GM10847 (cell line): ENCODE results near the gene MLLT6.

Source experiments
- POLR2A ChIP-seq: IDR thresholded peaks from 2 replicates; pipeline ENCODE4 v1.6.1; 2011; ENCODE audit not compliant: insufficient read length; ENCODE audit errors: extremely low read depth

Gene MLLT6

DNA sequence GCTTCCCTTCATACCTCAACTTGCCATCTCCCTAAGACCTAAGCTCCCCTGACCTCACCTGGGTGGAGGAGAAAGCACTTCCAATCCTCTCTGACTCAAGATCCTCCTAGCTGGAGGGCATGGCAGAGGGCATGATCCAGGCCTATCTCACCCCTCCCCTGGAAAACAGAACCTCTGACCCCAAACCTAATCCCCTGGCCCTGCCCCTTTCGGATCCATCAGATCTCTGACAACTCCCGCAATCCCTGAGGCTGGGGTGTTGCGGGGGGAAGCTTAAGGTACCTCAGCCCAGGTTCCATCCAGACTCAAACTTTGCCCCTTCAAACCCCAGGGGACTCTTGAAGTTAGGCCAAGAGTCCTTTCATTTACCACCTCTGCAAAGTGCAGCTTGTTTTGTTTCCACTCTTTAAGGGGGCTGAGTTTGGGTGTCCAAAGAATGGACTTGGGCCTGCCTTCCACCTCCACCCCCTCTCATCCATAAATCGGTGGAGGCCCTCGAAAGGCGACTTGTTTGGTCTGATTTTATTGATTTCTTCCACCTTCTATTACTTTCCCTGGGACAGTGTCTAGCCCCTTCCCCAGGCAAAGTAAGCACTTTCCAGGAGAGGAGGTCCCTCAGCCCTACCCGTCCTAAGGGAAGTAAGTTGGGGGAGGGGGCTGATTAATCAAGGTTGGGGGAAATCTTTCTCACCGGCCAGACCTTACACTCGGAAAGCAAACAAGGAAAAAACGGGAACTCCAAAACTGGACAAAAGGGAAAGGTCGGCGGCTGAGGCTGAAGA is 32.9 kb upstream of the MLLT6 start:
- no peak for TF ChIP-seq POLR2A

DNA sequence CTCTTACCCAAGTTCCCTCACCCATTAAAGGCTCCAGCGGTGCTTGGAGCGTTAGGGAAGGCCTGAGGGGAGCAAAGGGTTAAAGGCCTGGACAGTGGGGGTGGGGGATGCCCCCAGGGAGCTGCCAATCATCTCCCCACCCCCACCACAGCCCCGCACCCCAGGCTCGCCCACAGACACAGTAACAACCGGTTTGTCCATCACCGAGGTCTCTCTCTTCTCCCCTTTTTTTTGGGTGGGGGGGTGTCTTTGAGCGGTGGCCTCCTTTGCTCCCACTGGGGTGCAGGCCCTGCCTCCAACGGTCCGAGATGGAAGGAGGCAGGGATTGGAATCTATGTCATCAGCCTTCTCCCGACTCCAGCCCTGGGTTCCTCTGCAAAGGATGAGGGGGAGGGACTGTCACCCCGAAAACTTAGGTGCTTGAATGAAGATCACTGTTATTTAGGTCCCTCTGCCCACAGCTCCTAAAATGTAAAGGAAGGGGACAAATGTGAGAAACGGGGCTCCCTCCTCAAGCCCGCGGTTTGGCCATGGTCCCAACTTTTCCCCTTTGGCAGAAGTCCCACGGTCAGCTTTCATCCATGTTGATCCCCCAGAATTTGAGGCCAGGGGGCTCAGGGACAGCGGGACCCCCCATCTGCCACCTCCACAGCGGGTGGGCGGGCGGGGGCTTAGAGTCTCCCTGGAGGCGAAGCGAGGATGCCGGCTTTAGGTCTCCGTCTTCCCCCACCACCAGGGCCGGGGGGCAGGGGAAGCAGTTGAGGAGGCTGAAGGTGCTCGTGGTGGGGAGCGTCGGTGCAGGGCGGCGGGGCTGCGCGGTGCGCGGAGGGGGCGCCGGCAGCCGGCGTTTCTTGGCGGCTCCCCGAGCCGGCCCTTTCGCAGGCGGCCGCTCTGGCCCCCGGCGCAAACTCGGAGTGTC is 32.0 kb upstream of the MLLT6 start:
- no peak for TF ChIP-seq POLR2A

- no peak for TF ChIP-seq POLR2A
Observed at GRCh38 chr17:38673707-38674013, 31.4 kb upstream of the MLLT6 start.

DNA sequence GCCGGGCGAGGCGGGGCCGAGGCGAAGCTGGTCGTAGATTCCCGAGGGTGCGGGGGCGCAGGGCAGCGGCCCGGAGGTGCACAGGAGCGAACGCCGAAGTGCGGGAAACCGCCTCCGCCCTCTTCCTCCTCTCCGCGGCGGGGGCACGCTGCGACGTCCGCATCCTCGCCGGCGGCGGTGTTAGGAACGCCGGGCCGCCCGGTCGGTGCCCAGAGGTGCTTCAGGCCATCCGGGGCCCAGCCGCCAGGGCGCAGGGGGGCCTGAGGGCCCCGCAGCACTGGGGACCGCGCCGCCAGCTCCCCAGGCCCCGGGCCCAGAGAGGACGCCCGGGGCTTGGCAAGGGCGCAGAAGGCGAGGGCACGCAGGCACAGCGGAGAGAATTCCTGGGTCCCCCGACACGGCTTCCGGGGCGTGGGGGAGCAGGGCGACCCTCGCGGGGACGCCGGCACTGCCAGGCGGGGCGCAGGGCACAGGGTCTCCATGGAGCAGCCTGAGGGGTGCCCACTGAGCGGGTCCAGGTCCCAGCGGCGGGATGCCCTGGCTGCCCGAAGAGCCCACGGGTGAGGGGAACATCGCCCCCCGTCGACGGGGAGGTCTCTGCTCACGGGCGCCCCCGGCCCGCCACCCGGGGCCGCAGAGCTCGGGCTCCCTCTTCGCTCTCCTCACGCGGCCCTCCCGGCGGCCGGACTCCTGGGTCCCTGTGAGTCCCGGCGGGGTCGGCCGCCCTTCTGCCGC is 30.9 kb upstream of the MLLT6 start:
- no peak for TF ChIP-seq POLR2A

DNA sequence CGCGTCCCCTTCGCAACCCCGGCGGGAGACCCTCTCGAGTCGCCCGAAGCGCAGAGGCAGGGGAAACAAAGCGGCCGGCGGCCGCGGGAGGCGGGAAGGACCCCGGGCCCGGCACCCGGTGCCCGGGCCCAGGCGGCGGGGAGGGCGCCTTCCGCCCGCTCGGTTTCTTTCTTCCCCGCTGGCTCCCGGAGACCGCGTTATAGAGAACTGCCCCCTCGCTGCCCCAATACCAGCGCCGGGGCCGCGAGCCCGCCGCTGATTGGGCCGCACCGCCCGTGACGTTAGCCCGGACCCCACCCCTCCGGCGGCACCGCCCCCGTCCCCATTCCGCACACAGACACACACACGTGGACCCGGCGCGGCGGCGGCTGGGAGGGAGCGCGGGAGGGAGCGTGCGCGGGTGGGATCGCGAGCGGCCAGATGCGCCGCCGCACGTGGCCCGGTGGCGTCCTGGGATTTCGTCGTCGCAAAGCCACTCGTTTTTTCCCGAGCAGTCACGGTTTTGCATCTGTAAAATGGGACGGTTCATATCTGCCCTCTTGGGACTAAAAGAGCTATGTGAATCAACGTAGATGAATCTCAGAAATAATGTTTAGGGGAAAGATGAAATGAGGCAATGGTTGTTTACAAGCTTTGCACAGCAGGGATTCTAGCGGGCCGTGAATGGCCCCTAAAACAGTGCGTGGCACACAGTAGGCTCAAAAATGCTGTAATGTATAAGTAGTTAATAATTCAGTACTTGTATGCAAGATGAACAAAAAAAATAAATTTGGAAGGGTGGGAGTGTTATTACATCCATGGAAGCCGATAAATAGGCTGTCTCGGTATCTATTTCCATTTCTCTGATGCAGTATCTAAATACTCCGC is 30.1 kb upstream of the MLLT6 start, which contains the start of gene EPOP:
EPOP (minus strand) TSS at position 209 of the 867 bp plus-strand sequence. CDS start 462 bp downstream, outside the sequence.
- TF ChIP-seq POLR2A: peak; percentile 45

DNA sequence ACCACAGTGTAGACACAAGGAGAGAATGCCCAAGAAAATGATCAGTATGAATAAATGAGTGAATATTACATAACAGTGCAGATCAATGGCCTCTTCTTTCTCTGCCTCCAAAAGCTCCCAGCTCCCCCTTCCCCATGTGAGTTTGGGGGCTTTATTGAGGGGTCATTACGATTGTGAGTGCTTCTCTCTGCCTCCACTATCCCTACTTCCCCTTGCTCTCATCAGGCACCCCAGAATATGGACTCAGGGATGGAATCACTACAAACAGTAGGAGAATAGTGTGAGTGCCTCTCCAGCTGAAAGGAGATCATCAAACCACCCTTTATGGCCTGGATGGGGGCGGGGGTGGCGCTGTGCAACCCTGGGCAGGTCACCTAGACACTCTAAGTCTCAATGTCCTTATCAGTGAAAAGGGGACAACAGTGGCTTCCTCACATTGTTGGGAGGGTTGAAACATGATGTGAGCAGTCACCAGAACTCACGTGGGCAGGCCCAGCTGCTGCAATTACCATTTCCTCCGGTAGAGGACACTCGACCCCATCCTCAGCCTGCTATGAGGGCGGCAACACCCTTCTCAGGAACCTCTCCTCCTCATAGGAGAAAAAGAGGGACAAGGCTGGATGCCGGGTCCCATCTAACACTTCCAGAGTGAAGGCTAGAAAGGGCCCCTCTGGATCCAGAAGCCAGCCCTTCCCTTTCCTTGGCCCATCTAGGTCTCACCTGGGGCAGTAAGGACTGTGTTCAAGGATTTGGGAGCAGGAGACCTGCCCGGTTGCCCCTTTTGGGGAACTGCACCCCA is 28.2 kb upstream of the MLLT6 start:
- TF ChIP-seq POLR2A: no peak

DNA sequence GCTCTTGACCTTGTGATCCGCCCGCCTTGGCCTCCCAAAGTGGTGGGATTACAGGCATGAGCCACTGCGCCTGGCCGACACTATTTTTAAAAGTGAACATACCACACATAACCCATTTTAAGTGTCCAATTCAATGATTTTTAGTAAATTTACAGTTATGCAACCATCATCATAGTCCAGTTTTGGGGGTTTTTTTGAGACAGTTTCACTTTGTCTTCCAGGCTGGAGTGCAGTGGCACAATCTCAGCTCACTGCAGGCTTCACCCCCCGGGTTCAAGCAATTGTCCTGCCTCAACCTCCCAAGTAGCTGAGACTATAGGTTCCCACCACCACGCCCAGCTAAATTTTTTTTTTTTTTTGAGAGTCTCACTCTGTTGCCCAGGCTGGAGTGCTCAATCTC is 27.3 kb upstream of the MLLT6 start:
- no peak for TF ChIP-seq POLR2A

GRCh38 chr17:38681096-38681495 is 24.0 kb upstream of the MLLT6 start:
- TF ChIP-seq POLR2A: no peak

DNA sequence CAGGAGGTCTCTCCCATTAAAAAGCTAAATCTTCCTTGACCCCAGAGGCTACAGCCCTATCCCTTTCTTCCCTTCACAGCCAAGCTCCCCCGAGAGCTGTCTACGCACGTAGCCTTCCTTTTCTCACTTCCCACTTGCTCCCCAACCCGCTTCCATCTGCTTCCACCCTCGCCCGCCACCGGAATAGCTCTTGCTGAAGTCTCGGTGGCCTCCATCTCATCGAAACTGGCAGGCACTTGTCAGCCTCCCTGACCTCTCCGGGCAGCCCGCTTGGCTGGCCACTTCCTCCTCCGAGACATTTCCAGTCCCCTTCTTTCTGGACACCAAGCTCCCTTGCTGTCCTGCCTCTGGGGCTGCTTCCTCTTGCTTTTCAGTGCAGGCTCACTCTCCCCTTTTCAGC is 19.6 kb upstream of the MLLT6 start:
- TF ChIP-seq POLR2A: no peak

- TF ChIP-seq POLR2A: no peak
Observed at GRCh38 chr17:38687286-38687685, 17.8 kb upstream of the MLLT6 start.

GRCh38 chr17:38690386-38690785 is 14.7 kb upstream of the MLLT6 start:
- no peak for TF ChIP-seq POLR2A

- no peak for TF ChIP-seq POLR2A
Observed at GRCh38 chr17:38691154-38691553, 13.9 kb upstream of the MLLT6 start.

DNA sequence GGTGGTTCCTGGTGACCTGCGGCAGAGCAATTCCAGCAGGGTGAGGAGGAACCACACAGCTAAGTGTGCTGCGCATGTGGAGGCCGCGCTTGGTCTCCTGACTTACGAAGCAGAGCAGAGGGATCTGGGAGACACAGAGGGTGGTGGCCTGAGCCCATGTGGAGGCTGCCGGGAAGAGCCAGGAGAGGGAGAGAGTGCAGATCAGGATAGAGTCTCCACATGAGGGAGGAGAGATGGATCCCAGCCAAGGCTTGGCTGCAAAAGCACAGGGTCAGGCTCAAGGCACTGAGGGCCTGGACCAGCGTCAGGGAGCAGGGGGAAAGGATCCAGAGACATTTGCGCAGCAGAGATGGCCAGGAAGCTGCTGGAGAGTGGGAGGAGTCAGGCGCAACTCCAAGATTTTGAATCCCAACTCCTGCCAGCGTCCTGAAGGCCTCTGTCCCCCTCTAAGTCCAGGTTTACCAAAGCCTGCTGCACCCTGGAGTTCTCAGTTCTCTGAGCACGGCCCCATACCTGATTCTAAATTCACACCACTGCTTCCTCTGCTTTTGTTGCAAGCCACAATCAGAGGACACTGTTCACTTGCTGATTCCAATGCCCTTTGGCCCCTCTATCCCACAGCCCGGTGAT is 11.3 kb upstream of the MLLT6 start:
- no peak for TF ChIP-seq POLR2A
